K562 (cell line): ENCODE measurements around the gene SCFD2. TPM values are rescaled to one million over a fixed set of nuclear protein-coding genes. Genes with fewer than 3 reads are reported as not detected.

Experiments used
- ARID2 ChIP-seq: fragments of 450-650 bp; IDR thresholded peaks from 2 replicates; pipeline ENCODE4 v1.6.1; 2017; ENCODE audit warnings: antibody characterized with exemption, mild to moderate bottlenecking
- CHD7 ChIP-seq: fragments of 200-600 bp; sonication (generic); IDR thresholded peaks from one replicate; pipeline ENCODE4 v1.6.1; 2012; ENCODE audit warnings: mild to moderate bottlenecking, low read depth, low read length, inconsistent platforms
- ZBED1 ChIP-seq: IDR thresholded peaks from 2 replicates; pipeline ENCODE4 v1.6.1; 2014
- ZNF318 ChIP-seq, 2 experiments: fragments of 450-650 bp; IDR thresholded peaks; 2 replicates each; pipeline ENCODE4 v1.6.1; 2016; ENCODE audit warnings: mild to moderate bottlenecking in 2 of 2, borderline replicate concordance in 1 of 2, low read depth in 1 of 2, moderate library complexity in 1 of 2
- polyA plus RNA-seq, 8 experiments: library from polyadenylated mRNA; depleted of rRNA in 4 of 8; stranded (reverse) in 5 of 8; unstranded in 3 of 8; fragments of >200 nt; fragmentation: Nextera tagmentation in 2 of 8; fragmentation: Illumina TruSeq in 1 of 8; extraction: Ambion mirVana in 2 of 8; extraction: Trizol in 1 of 8; gene quantifications; 2 replicates each; pipeline versions ENCODE4 v1.2.1 to v1.2.3, GENCODE V29; 2011 to 2014; ENCODE audit warnings: inconsistent platforms in 1 of 8, missing spikeins in 1 of 8
- total RNA-seq, 7 experiments: library from RNA; depleted of rRNA in 6 of 7; stranded (reverse); fragments of >200 nt in 6 of 7; fragmentation: Illumina TruSeq in 2 of 7; extraction: Trizol in 2 of 7; gene quantifications; 2 replicates each; pipeline versions ENCODE4 v1.2.1 to v1.2.3, GENCODE V29; 2011 to 2021; ENCODE audit warnings: low replicate concordance in 1 of 7

Gene SCFD2
- total and polyA plus RNA-seq, 9 of the 15 experiments (the other 6 are each of a cell fraction or from before 2014, with no cell fraction given), result 5.7 to 30.3 (median 22.8) TPM

- TF ChIP-seq CHD7 (no peak), ARID2 (no peak), ZBED1 (no peak), ZNF318 (IDR thresholded peaks at IDR 0.05; ENCODE audit: borderline replicate concordance in 1 of 2, low read depth in 1 of 2) (no peak)
These were observed 275.7 kb downstream of the SCFD2 start (continued) for GRCh38 chr4:53089936-53090729.
